Measurements from ENCODE around the gene CCNG1.
"Not testable (repeated sequence)": the region's sequence is repeated elsewhere in the genome, so short reads cannot be mapped to it uniquely, and the experiment has no call there.

CCNG1 gene

GRCh38 chr5:163437309-163438182, at the start of gene CCNG1:
Gene CCNG1 (plus strand): TSS chr5:163437595. CDS start chr5:163439257, 1,662 bp downstream.
- TF ChIP-seq CTCF (IDR thresholded peaks at IDR 0.05; ENCODE audit: extremely low read depth, insufficient read depth, missing control alignments): no peak
- in situ Hi-C loops (cut with MboI; ENCODE audit: low pct_unique_long_range_greater_than_20kb, low sequenced_read_pairs, unreplicated experiment): no loop called here
- peak; percentile 87 for DNase-seq (ENCODE audit: low spot score)

- TF ChIP-seq CTCF (IDR thresholded peaks at IDR 0.05; ENCODE audit: extremely low read depth, insufficient read depth, missing control alignments): no peak
- in situ Hi-C loops (cut with MboI; ENCODE audit: low pct_unique_long_range_greater_than_20kb, low sequenced_read_pairs, unreplicated experiment): no loop called here
- DNase-seq (ENCODE audit: low spot score): no peak
Measured at GRCh38 chr5:163395792-163396191, 41.6 kb upstream of the CCNG1 start.

- in situ Hi-C loops (cut with MboI; ENCODE audit: low pct_unique_long_range_greater_than_20kb, low sequenced_read_pairs, unreplicated experiment); DNase-seq (ENCODE audit: low spot score): not testable (repeated sequence)
Measured at GRCh38 chr5:163396818-163397340, 40.5 kb upstream of the CCNG1 start.

- no peak for TF ChIP-seq CTCF (IDR thresholded peaks at IDR 0.05; ENCODE audit: extremely low read depth, insufficient read depth, missing control alignments)
- no peak for DNase-seq (ENCODE audit: low spot score)
- in situ Hi-C loops (cut with MboI; ENCODE audit: low pct_unique_long_range_greater_than_20kb, low sequenced_read_pairs, unreplicated experiment): no loop called here
Measured at GRCh38 chr5:163397354-163397753, 40.0 kb upstream of the CCNG1 start.

GRCh38 chr5:163399923-163400322, 37.5 kb upstream of the CCNG1 start:
- DNase-seq (ENCODE audit: low spot score): no peak
- in situ Hi-C loops (cut with MboI; ENCODE audit: low pct_unique_long_range_greater_than_20kb, low sequenced_read_pairs, unreplicated experiment): no loop called here
- TF ChIP-seq CTCF (IDR thresholded peaks at IDR 0.05; ENCODE audit: extremely low read depth, insufficient read depth, missing control alignments): no peak

- in situ Hi-C loops (cut with MboI; ENCODE audit: low pct_unique_long_range_greater_than_20kb, low sequenced_read_pairs, unreplicated experiment): no loop called here
- no peak for DNase-seq (ENCODE audit: low spot score)
- TF ChIP-seq CTCF (IDR thresholded peaks at IDR 0.05; ENCODE audit: extremely low read depth, insufficient read depth, missing control alignments): no peak
Measured at GRCh38 chr5:163401271-163401670, 36.1 kb upstream of the CCNG1 start.

- DNase-seq (ENCODE audit: low spot score): no peak
- in situ Hi-C loops (cut with MboI; ENCODE audit: low pct_unique_long_range_greater_than_20kb, low sequenced_read_pairs, unreplicated experiment): no loop called here
- TF ChIP-seq CTCF (IDR thresholded peaks at IDR 0.05; ENCODE audit: extremely low read depth, insufficient read depth, missing control alignments): no peak
Measured at GRCh38 chr5:163402007-163402406, 35.4 kb upstream of the CCNG1 start.

All from GM13977 (cell line).